ENCODE results near the gene MORC3.
"Not testable (repeated sequence)": the region's sequence is repeated elsewhere in the genome, so short reads cannot be mapped to it uniquely, and the experiment has no call there.

MORC3 gene

DNA sequence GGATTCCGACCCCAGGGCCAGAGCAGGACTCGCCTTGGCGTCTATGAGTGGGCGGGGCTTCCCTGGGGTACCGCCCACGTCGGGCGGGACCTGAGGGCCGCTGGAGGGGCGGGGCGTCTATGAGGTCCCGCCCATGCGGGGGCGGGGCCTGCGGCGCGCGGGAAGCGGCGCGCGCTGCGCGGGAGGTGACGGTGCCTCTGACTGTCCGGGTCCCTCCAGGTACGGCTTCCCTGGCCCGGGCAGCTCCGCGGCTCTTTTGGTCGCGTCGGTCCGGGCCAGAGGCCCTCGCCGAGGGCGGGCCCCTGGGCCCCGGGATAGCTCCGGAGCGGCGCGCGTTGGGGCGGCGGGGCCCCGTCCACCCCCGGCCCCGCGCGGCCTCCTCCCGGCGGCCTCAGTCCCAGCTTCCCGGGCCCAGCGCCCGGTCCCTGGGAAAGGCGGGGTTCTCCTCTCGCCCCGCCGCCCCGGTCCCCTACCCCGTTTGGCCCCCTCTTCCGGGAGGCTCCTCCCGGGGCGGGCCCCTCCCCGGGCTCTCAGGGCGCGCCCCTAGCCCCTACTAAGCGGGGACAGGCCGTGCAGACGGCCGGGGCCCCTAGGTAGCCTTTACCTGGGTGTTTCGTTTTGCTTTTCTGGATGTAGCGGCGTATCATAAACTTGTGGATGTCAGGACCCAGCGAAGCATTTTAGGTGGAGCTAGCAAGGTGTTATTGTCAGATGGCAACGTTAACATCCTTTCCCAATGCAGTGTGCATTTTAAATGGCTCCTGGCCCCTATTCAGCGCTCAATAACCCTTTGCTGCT, 65.4 kb downstream of the MORC3 start, which contains the start of gene CHAF1B:
CHAF1B (plus strand) TSS at position 160 of the 798 bp plus-strand sequence. CDS start 745 bp downstream, outside the sequence.
- DNase-seq = peak; percentile 81

DNA sequence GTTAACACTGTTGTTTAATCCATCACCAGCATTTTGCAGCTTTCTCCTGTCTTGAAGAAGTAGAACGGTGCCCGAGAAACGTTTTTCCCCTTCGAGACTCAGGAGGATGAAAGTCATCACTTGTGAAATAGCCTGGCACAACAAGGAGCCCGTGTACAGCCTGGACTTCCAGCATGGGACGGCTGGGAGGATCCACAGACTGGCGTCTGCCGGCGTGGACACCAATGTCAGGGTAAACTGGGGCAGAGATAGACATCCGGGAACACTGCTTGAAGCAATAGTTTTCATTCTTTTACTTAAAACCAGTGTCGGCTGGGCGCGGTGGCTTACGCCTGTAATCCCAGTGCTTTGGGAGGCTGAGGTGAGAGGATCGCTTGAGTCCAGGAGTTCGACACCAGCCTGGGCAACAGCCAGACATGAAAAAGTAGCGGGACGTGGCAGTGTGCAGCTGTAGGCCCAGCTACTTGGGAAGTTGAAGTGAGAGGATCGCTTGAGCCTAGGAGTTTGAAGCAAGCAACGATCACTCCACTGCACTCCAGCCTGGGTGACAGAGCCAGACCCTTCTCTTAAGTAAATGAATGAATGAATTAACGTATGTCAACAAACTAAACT, 66.1 kb downstream of the MORC3 start:
- DNase-seq = no peak

DNA sequence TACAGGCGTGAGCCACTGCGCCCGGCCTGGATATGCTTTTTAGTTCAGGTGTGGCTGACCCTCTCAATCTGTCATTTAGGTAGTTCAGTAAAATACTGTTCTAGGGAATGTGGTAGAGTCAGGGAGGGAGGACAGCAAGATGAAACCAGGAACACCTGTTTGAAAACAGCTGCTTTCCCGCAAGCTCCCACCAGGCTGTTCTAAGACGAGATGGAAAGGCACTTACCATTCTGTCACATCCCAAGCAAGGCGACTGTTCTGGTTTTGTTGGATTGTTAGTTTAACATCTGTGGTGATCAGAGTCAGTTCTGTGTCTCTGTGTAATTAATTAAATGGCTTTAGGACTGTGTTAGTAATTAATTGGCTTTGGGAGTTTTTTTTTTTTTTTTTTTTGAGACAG, 68.1 kb downstream of the MORC3 start:
- DNase-seq = no peak

DNA sequence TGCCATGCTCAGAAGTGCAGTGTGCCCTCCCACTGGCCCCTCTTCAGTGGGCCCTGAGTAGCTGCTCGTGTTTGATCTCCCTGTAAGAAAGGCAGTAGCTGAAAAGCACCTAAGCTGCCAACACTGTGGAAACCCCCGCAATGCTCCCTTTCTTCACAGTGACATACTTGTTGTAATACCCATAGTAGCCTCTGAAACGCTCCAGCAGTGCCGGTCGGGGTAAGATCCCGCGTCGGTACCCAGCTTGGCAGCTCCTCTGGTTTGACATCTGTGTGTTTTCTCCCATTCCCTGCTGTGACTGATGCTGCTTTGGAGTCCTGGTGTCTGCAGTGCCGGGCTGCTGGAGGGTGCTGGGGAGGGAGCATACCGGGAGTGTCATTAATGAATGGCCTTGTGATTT, 68.8 kb downstream of the MORC3 start:
- no peak for DNase-seq

DNA sequence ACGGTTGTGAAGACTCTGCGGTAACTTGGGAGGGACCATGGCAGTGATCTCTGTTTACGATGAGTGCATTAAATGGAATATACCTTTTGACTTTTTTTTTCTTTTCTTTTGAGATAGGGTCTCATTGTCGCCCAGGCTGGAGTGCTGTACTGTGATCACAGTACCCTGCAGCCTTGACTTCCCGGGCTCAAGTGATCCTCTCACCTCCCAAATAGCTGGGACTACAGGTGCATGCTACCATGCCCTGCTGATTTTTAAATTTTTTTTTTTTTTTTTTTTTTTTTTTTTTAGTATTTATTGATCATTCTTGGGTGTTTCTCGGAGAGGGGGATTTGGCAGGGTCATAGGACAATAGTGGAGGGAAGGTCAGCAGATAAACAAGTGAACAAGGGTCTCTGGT, 71.7 kb downstream of the MORC3 start:
- not testable (repeated sequence) for DNase-seq

DNA sequence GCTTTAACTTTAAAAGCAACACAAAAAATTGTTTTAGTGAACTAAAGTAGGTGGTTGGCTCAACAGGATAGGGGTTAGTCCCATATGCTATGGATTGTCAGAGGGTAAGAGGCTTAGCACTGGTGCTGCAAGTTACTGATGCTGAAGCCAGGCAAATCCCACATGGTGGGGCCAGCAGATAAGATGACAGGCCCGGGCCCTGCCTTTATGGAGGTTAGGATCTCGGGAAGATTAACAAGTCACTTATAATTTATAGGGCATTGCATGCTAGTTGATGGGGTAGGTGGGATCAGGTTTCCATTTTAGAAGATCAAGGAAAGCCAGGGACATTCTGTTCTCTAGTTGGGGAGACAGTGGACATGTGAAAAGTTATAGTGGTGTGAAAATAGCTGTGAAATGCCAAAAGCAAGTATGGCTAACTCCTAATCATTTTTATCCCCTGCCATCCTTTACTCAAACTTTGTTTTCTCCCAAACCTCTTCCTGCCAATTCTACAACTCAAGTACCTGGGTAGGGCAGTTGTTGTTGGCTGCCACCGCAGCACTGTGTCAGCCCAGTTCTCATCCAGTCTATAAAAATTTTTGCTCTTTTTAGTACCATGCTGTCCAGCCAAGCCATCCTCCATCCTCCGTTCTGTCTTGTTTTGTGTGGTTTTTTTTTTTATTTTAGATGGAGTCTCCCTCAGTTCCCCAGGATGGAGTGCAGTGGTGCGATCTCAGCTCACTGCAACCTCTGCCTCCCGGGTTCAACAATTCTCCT, 75.5 kb downstream of the MORC3 start:
- DNase-seq = no peak

DNA sequence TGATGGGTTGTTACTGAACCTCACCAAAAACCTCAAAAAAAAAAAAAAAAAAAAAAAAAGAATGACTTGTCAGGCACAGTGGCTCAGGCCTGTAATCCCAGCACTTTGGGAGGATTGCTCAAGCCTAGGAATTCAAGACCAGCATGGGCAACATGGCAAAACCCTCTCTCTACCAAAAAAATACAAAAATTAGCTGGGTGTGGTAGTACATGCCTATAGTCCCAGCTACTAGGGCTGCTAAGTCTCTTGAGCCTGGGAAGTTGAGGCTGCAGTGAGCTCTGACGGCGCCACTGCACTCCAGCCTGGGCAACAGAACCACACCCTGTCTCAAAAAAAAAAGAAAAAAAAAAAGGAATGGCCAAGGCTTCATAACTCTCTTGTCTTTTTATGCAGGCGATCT, 76.3 kb downstream of the MORC3 start:
- DNase-seq = no peak

DNA sequence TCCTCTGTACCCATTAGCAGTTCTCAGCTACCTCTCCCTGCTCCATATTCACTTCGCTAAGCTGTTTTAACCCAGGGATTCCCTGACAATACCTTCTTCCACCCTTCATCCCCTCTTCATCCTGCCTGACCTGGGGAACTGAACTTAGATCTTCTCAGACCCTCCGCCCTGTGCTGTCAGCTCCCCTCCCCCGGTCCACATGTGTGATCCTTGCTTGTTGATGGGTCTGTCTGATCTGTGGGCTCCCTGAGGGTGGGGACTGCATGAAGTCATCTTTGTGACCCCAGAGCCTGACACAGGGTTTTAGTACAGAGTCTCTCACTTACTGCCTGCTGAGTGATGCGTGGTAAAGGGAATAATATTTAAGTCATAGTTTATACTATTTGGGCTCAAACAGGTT, 77.0 kb downstream of the MORC3 start:
- DNase-seq = no peak

DNA sequence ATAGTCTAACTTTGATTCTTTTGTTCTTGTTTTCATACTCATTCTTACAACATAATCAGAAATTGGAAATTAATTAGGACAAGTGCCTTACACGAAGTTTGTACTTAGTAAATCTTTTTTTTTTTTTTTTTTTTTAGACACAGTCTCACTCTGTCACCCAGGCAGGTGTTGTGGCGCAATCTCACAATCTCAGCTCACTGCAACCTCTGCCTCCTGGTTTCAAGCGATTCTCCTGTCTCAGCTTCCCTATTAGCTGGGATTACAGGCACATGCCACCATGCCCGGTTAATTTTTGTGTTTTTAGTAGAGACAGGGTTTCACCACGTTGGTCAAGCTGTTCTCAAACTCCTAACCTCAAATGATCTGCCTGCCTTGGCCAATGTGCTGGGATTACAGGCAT, 77.6 kb downstream of the MORC3 start:
- DNase-seq = no peak

DNA sequence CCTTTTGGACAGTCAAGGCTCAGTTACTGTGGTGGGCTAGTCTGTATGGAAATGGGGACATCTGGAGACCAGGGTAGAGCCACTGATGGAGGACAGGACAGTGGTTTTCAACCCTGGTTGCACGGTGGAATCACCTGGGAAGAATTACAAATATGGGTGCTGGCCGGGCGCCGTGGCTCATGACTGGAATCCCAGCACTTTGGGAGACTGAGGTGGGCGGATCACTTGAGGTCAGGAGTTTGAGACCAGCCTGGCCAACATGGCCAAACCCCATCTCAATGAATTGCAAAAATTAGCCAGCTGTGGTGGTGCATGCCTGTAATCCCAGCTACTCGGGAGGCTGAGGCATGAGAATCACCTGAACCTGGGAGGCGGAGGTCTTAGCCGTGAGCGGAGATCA, 79.7 kb downstream of the MORC3 start:
- not testable (repeated sequence) for DNase-seq

DNA sequence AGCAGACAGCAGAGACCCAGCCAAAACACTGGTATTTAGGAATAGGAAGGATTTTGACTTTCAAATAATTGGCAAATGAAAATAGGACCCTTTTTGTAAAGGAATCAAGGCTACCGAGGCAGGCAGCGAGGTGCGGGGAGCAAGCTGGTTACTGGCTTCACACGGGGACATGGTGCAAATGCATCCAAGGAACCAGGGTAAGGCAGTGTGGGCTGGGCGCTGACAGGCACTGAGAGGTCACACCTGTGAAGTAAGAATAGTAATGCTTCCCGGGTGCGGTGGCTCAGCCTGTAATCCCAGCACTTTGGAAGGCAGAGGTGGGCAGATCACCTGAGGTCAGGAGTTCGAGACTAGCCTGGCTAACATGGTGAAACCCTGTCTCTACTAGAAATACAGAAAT, 80.7 kb downstream of the MORC3 start:
- DNase-seq = no peak

DNA sequence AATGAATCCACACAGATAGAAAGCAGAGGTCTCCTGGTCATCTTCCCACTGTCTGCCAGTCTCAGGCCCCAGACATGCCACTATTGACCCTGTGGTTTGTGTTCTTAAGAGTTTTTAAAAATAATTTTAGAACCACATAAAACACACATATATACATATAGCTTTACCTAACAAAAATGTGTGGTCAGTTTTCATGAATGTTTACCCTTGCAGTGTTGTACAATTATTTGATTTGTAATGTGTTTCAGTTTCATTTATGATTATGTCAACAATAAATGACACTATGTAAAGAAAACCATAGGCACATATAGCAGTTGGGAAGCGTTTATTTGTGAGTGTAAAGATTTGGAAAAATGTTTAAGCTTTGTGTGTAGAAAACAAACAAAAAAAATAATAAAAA, 82.3 kb downstream of the MORC3 start:
- DNase-seq = no peak

DNA sequence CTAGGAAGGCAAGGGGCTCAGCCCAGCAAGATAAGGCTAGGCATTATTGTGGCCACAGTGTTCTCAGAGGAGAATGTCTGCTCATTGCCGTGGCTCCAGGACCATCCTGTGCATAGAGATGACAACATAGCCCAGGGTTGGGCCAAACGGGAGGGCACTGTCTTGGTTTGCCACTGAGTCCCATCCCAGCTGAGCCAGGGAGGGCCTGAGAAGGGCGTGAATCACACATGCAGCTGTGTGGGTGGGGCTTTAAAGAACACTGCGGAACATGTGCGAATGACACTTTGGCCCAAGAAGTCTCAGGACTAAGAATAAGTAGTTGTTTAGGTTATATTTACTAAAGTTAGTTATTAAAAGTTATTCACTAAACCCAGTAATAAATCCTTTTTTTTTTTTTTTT, 83.7 kb downstream of the MORC3 start:
- DNase-seq = no peak

DNA sequence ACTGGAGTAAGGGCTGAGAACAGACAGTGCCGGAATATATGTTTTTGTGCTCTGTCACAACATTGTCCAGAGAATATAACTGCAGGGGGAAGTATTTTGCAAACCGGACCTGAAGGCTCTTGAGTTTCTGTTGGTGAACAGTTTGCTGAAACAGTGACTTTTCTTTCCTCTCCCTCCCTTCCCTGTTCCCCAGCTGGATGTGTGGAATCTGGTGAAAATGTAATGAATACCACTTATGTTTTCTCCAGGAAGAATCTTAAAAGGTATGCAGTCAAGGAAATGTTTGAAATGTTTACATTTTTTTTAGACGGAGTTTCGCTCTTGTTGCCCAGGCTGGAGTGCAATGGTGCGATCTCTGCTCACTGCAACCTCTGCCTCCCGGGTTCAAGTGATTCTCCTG, 88.6 kb downstream of the MORC3 start:
- no peak for DNase-seq

DNA sequence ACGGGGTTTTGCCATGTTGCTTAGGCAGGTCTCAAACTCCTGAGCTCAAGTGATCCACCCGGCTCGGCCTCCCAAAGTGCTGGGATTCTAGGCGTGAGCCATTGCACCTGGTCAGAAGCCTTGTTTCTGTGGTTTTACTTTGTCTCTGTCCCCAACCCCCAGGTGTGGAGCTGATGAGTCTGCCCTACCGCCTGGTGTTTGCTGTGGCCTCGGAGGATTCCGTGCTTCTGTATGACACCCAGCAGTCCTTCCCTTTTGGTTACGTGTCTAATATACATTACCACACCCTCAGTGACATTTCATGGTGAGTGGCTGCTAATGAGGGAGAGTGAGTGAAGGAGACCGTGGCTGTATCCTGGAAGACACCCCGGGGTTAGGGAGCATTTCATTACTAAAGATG, 91.3 kb downstream of the MORC3 start:
- no peak for DNase-seq

DNA sequence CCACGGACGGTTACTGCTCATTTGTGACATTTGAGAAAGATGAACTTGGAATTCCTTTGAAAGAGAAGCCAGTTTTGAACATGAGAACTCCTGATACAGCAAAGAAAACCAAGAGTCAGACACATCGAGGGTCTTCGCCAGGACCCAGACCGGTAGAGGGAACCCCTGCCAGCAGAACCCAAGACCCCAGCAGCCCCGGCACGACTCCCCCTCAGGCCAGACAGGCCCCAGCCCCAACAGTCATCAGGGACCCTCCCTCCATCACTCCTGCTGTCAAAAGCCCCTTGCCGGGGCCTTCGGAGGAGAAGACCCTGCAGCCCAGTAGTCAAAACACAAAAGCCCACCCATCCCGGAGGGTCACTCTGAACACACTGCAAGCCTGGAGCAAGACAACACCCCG, 92.9 kb downstream of the MORC3 start:
- DNase-seq = no peak

DNA sequence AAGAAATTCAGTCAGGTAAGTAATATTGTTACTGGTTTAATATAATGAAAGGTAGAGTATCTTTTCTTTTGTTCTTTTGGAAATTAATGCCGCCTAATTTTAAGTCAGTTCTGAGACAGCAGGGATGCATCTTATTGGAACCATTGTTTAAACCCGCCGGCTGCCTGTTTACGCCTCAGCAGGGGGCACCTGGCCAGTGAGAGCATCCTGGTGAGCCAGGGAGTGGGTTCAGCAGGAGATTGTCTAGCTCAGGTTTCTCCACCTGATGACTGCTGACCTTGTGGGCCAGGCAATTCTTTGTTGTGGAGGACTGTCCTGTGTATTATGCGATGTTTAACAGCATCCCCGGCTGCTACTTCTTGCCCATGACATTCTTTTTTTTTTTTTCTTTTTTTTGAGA, 95.4 kb downstream of the MORC3 start:
- DNase-seq = no peak

DNA sequence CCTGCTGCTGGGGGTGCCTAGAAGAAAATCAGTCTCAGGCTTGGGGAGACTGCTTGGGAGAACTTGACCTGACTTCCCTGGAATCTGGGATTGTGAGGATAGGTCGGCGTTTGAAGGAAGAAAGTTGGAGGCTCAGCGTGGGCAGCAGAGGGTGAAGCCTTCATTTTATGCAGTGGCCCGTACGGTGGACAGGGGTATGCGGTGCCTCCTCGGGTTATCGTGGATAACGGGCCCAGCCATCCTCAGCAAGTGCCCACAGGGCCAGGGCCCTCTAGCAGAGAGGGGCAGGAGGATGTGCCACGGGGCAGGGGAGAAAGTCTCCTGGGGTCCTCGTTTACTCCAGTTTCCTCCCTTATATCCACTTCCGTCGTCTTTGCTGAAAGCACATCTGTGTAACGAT, 99.2 kb downstream of the MORC3 start:
- no peak for DNase-seq

DNA sequence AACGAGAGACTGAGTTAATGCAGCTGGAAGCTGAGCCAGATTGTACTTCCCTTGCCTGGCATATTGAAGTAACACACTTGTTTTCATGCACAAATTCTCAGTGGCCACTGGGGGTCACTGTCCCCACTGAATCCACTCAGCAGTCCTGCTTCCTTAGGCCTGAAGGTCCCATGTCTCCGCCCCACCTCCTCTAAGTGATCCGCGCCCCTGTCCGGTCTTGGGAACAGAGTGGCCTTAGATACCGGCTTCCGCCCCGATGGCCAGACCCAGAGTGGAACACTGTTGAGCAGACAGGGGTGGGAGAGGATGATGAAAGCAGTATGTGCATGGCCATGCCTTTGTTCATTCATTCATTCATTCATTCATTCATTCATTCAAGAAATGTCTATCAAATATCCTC, 100.0 kb downstream of the MORC3 start:
- DNase-seq = peak; percentile 30

DNA sequence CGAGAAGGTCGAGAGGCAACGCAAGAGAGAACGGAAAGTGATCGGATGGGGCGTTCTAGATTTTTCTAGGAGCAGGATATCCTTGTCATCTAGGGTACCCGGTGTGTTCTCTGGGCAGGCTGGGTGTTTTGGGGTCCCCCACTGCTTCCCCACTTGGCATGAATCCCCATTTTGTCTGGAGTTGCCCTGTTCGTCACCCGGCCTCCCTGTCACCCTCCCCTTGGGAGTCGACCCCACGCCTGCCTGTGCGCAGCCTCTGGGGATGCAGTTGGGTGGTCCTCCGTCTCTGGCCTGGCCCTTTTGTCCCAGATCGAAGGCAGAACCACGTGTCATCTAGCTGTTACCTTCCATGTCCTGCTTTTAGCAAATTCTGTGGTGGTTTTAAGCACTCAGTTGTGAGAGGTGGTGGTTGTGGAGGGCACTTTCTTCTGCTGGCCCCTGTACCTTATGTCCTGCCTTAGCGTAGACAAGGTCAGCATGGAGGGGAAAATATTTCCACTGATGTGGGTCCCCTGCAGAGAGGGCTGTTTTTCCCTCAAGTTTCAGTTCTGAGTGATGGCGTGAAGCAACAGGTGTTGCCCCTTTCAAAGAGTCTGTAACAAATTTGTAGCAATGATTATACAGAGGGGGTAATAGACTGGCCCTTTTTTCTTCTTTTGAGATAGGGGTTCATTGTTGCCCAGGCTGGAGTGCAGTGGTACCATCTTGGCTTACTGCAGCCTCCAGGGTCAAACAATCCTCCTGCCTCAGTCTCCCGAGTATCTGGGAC, 100.8 kb downstream of the MORC3 start:
- DNase-seq = no peak

DNA sequence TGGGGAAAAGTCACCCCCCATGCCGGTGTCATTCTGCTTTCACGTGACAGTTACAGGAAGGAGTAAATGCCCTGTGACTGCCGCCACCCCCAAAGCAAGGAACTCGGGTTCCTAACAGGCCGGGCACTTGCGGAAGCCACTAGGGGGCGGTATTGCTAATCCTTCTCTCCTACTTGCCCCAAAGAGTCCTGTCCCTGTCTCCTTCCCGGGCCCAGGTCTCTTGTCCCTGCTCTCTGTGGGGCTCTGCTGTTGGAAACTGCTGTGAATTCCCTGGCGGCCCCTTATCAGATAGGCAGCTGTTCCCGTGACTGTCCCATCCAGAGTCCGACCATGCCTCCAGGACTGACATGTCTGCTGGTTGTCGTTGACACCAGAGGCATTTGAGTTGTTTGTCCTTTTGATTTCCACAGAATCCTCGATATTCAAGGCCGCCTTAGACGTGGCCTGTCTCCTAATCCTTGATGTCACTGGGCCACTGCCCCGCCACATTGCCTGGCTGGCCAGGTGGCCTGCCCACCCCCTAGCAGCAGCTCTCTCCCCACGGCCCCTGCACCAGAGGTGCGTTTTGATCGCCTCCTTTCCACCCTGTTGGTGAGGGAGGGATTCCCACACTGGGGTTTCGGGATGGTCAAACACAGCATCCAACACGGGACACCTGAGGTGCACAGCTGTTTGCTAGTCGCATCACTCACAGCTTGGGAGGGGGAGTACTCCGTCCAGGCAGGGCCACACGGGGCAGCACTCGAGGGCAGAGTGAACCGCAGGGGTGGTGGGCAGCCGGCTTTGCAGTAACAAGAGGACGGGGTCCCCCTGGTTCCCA, 102.5 kb downstream of the MORC3 start:
- no peak for DNase-seq

DNA sequence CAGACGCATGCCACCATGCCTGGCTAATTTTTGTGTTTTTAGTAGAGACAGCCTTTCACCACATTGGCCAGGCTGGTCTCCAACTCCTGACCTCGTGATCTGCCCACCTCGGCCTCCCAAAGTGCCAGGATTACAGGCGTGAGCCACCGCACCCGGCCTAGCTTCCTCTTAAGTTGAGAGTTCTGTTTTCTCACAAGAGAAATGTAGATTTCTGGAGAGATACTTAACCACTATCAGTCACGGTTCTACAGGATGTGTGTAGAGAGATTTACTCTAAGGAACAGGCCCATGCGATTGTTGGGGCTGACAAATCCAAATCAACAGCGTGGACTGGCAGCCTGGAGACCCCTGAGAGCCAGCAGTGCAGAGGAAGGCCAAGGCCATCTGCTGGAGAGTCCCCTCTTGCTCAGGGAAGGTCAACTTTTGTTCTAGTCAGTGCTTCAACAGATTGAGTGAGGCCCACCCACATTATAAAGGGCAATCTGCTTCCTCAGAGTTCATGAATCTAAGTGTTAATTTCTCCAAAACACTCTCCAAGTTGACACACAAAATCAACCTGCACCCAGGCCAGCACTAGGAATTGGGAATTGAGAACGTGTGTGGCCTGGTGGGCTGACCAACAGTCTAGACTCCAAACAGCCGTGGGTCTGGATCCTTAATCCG, 103.9 kb downstream of the MORC3 start:
- DNase-seq = no peak
